Measurements from ENCODE around the gene INPP4B.

The INPP4B gene

DNA sequence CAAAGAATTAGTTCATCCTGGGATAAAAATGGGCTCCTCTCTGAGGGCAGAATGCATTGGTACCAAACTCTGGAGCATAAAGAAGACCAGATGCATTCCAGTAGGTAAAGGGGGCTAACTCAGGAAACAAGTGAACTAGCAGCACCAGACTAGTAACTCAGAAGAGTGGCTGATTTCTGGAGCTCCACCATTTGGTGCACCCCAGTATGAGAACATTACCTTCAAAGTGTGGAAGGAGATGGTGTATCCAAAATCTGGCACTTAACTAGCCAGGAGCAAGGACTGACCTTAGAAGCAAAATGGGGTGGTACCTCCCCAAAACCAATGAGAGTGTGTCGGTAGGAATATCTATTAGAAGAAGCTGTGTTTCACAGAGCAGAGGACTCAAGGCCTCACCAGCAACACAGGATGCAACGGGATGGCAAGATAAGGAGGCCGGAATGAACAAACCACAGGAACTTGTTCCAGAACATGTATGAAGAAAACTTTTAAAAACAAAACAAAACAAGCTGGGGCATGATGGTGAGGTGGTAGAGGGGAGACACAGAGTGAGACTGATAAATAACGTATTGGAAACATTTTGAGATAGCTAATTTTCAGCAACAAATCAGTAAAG lies 142.3 kb downstream of the INPP4B start:
- TF ChIP-seq, protein P1, sequence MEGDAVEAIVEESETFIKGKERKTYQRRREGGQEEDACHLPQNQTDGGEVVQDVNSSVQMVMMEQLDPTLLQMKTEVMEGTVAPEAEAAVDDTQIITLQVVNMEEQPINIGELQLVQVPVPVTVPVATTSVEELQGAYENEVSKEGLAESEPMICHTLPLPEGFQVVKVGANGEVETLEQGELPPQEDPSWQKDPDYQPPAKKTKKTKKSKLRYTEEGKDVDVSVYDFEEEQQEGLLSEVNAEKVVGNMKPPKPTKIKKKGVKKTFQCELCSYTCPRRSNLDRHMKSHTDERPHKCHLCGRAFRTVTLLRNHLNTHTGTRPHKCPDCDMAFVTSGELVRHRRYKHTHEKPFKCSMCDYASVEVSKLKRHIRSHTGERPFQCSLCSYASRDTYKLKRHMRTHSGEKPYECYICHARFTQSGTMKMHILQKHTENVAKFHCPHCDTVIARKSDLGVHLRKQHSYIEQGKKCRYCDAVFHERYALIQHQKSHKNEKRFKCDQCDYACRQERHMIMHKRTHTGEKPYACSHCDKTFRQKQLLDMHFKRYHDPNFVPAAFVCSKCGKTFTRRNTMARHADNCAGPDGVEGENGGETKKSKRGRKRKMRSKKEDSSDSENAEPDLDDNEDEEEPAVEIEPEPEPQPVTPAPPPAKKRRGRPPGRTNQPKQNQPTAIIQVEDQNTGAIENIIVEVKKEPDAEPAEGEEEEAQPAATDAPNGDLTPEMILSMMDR (IDR thresholded peaks at IDR 0.05; ENCODE audit: extremely low read depth, missing control alignments) = no peak
- DNase-seq (ENCODE audit: low spot score) = no peak

DNA sequence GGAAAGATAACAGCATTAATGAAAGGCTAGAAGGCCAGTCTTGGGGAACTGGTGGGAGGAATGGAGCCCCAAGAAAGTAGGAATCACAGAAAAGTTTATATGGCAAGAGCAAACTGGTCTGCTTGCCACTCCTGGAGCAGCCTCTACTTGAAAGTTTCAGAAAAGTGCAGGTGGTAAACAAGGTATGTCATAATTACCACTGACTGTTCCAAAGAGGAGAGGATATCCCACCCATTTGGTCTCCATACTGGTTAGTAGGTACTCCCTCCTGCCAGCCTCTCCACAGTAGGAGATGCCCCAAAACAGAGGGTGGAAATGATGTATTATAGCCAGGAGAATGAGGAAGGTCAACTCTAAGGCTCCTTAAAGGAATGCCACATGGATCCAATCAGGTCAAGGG lies 145.1 kb downstream of the INPP4B start:
- TF ChIP-seq, protein P1 (IDR thresholded peaks at IDR 0.05; ENCODE audit: extremely low read depth, missing control alignments) = no peak
- no peak for DNase-seq (ENCODE audit: low spot score)

DNA sequence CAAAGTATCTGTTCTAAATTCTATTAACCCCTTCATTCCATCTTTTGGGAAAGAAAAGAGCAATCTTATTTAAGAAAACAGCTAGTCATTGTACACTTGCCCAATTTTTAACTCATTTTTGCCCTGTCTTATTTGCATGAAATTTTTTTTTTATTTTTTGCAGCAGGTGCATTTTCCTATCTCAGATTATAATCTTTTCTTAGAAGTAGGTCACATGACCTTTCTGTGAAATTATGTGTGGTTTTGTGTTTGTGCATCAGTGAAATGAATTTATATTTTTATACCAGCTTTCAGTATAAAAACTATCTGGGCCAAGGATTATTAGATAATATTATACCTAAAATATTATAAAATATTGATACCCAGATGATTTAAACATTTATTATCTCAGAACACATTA lies 145.6 kb downstream of the INPP4B start:
- TF ChIP-seq, protein P1 (IDR thresholded peaks at IDR 0.05; ENCODE audit: extremely low read depth, missing control alignments) = no peak

DNA sequence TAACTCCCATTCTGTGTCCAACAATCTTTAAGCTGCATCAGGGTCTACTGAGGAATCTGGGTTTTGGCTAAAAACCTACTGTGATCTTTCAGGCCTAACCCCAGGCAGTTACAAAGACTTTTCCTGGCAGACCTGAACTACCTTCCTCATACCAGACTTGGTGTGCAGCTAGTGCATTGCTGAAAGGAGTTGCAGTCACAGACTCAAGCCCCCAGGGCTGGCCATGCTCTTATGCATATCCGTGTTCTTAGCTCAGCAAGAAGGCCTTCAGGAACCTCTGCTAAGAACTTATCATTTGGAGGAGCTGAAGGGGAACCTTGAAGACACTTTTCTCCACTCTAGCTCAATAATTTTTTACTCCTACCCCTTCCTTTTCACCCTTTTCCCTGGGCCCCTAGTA lies 147.5 kb downstream of the INPP4B start:
- TF ChIP-seq, protein P1 (IDR thresholded peaks at IDR 0.05; ENCODE audit: extremely low read depth, missing control alignments) = no peak
- no peak for DNase-seq (ENCODE audit: low spot score)

More for the DNA sequence above, 145.6 kb downstream of the INPP4B start:
- DNase-seq (ENCODE audit: low spot score) = no peak

DNA sequence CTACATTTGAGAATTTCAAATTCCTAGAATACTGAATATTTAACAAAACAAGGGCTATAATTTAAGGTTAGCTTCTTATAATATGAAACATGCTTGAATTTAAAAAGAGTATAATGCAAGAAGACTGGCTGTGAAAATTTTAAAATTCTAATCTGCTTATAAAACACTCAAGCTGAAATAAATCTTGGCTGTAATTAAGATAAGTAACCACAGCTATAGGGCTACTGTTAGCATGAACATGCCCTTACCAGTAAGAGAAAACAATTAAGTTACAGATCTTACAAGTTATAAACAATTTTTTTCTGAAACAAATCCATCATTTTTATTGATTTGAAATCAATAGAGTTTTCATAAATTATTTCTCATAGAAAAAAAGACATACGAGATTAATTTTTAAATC lies 148.2 kb downstream of the INPP4B start:
- no peak for DNase-seq (ENCODE audit: low spot score)
- TF ChIP-seq, protein P1 (IDR thresholded peaks at IDR 0.05; ENCODE audit: extremely low read depth, missing control alignments) = no peak

DNA sequence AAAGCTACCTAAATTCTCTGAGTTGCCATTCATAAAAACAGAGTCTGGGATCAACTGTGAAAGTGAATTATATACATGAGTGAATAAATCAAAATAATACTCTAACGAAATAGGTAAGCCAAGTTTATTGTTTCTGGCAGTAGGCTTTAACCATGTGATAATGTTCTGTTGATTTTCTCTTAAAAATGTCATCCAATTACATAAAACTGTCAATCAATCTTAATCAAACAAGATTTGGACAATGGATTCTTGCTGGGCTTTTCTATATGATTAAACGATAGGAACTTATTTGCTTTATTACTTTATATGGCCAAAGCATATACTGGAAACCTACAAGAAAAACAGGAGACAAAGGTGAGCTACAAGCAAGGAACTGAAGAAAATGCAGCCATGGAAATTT lies 148.8 kb downstream of the INPP4B start:
- TF ChIP-seq, protein P1 (IDR thresholded peaks at IDR 0.05; ENCODE audit: extremely low read depth, missing control alignments) = no peak
- no peak for DNase-seq (ENCODE audit: low spot score)

DNA sequence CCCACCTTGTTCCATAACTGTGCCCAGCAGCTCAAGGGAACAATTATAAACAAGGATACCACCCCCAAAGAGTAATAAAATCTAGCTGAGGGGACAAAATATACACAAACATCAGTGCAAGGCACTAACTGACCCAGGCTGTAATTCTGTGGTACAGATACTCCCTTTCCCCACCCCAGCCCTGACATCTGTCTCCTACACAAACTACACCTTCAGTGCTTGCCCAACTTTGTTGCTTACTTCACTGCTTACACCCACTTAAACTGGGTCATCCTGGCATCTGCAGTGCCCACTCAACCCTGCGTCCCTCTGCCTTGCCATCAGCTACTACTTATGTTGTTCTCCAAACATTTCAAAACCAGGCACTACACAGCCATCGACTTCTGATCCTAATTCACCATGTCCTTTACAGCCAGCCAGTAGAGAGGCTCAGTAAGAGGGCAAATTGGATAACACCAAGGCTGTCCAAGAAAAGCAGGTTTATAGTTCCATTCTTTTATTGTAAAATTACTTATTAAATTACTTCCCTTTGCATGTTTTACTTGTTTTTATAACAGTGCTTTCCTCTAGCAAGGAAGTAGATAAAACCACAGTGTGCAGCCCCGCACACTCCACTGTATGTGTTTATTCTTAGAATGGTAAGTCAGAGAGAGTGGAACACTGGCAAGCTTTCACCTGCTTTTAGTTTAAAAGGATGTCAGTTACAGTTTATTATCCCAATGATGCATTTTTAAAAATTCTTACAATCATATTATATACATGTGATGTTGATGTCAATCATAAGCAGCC lies 149.6 kb downstream of the INPP4B start:
- DNase-seq (ENCODE audit: low spot score) = no peak
- TF ChIP-seq, protein P1 (IDR thresholded peaks at IDR 0.05; ENCODE audit: extremely low read depth, missing control alignments) = no peak

Measured in GM20000 (cell line).